NK-92 treated with Interleukin-12 subunit alpha and Interleukin-12 subunit beta, amount 100 ng/mL, for 24 hours (cell line): Measurements from ENCODE around the gene ZFP90.
"Not testable (repeated sequence)": the region's sequence is repeated elsewhere in the genome, so short reads cannot be mapped to it uniquely, and the experiment has no call there.

Experiments used
- DNase-seq: peaks from one replicate; lab custom pipeline; 2025; lab: John Stamatoyannopoulos, UW

ZFP90 gene

GRCh38 chr16:68519225-68519745, 19.8 kb upstream of the ZFP90 start:
- no peak for DNase-seq

GRCh38 chr16:68520649-68521086, 18.4 kb upstream of the ZFP90 start:
- DNase-seq, result peak; percentile 57

DNA sequence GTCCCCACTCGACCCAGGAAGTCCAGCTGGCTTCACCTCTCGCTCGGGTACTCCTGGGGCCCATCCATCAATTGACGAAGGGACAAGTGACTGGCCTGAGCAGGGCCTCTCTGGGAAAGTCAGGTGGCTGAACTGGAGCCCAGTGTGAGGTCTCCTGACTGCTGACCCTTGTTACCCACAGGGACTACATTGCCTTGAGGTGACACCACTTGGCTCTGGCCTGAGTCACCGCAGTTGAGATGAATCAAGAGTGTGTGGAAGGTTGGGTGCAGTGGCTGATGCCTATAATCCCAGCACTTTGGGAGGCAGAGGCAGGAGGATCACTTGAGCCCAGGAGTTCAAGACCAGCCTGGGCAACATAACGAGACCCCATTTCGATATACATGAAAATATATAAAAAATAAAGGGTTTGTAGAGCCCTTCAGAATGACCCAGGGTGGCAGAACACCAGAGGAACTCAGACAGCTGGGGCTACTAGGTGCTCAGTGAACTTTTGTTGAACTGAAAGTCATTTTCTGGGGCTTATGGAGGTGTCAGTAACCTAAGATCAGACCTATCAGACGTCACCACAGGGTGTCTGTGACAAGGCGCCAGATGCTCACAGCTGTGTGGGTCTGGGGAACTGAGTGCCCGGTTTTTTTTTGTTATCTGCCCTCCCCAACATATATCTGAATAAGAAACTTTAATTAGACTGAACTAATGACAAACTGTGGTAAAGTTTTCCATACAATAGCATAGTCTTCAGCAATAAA, 14.8 kb upstream of the ZFP90 start:
- no peak for DNase-seq

DNA sequence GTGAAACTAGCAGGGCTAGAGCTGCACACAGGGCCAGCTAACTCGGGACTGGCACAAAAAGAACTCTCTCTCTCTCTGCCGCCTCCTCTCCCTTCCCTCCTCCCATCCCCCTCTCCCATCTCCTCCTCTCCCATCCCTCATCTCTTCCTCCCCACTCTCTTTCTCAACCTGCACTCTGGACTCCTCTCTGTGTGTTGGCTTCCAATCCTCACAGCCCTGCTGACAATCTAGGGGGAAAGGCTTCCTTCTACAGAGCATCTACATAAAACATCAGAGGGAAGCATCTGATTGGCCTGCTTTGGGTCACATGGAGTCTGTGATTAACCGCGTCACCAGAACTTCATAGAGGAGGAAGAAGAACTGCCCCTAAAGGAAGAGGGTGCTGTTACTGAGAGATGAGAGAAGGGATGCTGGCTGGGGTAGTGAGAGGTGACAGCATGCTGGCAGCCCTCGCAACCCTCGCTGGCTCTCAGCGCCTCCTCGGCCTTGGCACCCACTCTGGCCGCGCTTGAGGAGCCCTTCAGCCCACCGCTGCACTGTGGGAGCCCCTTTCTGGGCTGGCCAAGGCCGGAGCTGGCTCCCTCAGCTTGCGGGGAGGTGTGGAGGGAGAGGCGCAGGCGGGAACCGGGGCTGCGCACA, 12.8 kb upstream of the ZFP90 start:
- no peak for DNase-seq

GRCh38 chr16:68526782-68527145, 12.3 kb upstream of the ZFP90 start:
- no peak for DNase-seq

- DNase-seq, result no peak
Observed at GRCh38 chr16:68528233-68528632, 10.9 kb upstream of the ZFP90 start.

DNA sequence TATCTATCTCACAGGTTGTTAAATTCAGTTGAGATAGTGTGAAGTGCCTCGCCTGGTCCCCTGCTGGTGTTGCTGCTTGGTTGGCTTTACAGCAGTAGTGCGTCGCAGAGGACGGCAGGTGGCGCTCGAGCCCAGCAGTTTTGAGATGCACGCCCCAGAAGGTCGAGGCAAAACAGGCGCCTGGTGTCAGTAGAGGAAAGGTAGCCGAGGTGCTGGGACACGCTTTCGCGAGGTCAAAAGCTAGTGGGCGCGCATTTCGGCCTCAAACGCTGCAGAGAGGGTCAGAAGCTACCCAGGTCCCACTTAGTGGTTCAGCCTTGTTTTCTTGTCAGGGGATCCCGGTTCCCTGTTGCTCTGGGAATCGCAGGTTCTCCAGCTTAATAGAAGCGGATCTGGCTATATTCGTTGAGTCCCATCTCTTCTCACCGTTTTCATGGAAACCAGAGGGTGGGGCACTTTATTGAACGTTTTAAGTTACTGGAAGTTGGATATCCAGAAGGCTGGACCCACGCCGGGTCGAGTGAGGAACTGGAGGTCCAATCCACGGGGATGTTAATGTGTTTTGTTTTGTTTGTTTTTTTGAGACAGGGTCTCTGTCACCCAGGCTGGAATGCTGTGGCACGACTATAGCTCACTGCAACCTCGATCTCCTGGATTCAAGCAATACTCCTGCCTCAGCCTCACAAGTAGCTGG, 10.3 kb upstream of the ZFP90 start:
- DNase-seq, result peak; percentile 50

DNA sequence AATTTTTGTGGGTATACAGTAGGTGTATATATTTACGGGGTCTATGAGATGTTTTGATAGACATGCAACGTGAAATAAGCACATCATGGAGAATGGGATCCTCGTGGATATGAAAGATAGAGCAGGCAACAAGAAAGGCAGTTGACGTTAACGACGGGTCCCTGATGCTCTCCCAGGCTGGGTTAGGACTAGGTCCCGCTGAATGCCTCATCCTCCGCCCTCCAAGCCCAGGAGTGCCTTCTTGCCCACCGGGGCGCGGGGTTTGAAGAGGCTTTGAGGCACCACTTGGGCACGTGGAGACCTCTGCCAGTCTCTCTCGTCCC, 9.5 kb upstream of the ZFP90 start:
- no peak for DNase-seq

- DNase-seq, result peak; percentile 10
Observed at GRCh38 chr16:68529931-68530701, 9.0 kb upstream of the ZFP90 start.

GRCh38 chr16:68533937-68534336, 5.2 kb upstream of the ZFP90 start:
- DNase-seq, result no peak

GRCh38 chr16:68535331-68535730, 3.8 kb upstream of the ZFP90 start:
- DNase-seq, result no peak

DNA sequence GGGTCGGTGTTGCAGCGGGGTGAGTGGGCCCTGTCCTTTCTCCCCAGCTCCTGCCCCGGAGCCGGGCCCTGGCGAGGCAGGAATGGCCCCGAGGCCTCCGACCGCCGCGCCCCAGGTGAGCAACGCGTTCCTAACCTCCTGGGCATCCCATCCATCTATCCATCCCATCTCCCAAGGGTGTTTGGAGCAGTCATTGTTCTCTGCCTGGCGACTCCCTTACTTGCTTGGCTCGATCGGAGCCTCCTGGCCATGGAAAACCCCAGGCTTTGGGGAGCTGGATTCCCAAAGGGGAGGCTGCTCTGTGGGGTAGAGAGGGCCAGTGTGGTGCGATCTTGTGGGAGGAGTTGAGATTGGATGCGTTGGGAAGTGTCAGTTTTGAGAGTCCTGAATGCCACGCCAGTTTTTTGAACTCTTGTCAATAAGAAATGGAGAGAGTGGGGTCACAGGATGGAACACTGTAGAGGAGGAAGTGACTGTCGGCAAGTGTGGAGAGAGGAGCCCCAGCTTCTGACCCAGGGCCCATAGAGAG, 684 bp downstream of the ZFP90 start:
- DNase-seq, result no peak

GRCh38 chr16:68548947-68549346, 9.9 kb downstream of the ZFP90 start:
- DNase-seq, result no peak

DNA sequence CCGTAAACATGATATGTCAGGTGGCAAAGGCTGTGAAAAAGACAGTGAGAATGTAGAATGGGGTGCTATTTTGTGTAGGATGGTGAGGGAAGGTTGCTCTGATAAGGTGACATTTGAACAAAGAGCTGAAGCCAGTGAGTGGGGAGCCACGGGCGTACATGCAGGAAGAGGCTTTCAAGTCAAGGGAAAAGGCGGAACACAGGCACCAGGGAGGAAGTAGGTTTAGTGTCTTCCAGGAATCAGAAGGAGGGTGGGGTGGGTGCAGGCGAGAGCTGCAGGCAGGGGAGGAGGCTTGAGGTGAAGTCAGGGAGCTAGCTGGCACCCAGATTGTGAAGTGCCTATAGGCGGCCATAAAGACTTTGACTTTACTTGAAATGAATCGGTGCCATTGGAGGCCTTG, 14.1 kb downstream of the ZFP90 start:
- no peak for DNase-seq

GRCh38 chr16:68560341-68560740, 21.2 kb downstream of the ZFP90 start:
- not testable (repeated sequence) for DNase-seq

- no peak for DNase-seq
Observed at GRCh38 chr16:68563631-68564381, 24.7 kb downstream of the ZFP90 start.

DNA sequence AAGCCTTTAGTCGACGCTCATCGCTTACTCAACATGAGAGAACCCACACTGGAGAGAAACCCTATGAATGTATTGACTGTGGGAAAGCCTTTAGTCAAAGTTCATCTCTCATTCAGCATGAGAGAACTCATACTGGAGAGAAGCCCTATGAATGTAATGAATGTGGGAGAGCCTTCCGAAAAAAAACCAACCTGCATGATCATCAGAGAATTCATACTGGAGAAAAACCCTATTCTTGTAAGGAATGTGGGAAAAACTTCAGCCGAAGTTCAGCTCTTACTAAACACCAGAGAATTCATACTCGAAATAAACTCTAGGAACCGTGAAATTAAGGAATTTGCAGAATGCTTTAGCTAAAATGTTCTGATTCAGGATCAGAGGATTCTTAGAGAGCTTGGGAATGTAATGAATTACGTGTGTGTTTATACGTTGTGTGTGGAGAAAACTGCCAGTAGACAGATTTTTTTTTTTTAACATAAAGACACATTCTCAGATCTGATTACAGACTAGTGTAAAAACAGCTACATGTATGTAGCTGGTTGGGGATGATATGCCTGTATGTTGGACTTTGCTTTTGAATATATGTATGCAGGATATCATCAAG, 25.4 kb downstream of the ZFP90 start:
- DNase-seq, result no peak

GRCh38 chr16:68574479-68574878, 35.4 kb downstream of the ZFP90 start:
- DNase-seq, result no peak

GRCh38 chr16:68575082-68575481, 36.0 kb downstream of the ZFP90 start:
- DNase-seq, result no peak

- no peak for DNase-seq
Observed at GRCh38 chr16:68577352-68577853, 38.3 kb downstream of the ZFP90 start.
